Hepatic stellate cell (primary cell): ENCODE data around the gene PPM1K.

ENCODE experiments used
- DNase-seq: peaks from one replicate; pipeline ENCODE4 v3.0.0; 2011; ENCODE audit warnings: low spot score

PPM1K gene

DNA sequence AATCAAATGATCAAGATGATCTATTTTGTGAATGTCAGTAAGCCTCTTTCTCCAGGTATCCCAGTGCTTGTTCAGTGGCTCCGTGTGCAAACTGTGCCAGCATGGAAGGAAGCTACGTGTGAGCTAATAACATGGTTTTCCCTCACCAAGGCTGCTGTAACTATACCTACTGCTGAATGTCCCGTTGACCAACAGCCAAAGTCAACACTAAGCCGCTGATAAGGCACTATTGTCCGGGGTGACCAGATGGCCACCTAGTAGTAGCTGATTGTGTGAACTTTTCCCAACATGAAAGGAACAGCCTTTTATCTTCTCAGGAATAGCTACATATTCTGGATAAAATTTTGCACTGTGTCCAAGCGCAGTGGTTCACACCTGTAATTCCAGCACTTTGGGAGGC lies 68.0 kb downstream of the PPM1K start:
- DNase-seq, result no peak

- DNase-seq, result no peak
Measured at GRCh38 chr4:88215351-88215750, 69.0 kb downstream of the PPM1K start.

DNA sequence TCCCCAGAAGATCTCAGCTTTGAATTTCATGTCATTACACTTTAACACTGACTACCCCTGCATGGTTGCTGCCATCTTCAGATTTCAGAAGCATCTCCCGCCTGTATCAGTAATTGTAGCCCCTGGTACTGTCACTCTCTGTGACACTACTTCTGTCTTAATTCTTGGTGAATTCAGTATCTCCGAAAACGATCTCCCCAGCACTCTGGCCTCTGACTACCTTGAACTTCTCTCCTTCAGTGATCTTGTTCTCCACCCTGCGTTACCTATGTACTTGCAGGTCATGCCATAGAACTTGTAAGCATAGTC lies 72.2 kb downstream of the PPM1K start:
- no peak for DNase-seq

DNA sequence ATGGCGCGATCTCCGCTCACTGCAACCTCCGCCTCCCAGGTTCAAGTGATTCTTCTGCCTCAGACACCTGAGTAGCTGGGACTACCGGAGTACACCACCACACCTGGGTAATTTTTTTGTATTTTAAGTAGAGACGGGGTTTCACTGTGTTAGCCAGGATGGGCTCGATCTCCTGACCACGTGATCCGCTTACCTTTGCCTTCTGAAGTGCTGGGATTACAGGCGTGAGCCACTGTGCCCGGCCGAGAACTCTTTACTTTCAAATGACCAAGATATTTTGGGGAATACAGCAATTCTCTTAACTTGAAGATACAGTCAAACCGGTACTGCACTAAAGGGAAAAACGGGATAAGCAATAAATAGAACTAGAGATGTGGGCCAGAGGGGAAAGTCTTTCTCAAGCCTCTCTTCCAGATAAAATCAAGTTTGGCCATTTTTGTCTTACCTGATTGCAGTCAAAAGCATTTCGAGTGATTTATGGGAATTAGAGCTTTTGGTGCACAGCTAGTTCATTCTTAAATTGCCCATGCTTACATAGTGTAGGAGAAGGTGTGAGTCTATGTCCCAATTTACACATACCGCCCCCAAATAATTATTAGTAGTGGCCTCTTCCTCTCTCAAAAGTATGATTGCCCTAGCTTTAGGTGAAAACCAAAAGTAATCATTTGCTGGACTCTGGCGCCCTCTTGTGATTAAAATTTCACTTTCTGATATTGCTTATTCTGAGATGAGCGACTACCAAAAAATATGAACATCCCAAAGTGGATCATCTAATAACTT lies 72.7 kb downstream of the PPM1K start:
- peak; percentile 32 for DNase-seq

DNA sequence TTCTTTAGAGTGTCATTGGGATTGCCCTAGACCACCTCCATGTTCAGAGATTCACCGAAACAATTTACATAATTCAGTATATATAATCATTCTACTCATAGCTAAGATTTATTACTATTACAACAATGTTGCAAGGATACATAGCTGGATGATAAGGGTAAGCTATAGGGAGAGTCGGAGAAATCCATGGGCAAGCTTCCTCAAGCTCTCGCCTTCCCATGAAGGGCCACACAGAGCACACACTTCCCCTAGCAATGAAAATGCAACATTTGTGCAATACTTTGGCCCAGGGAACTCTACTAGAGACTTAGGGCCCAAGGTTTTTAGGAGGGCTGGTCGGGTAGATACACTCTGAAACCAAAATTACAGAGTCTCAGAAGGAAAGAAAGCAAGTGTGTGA lies 76.2 kb downstream of the PPM1K start:
- DNase-seq, result no peak
